Measurements from ENCODE around the gene LPAR4.
"Not testable (repeated sequence)": the region's sequence is repeated elsewhere in the genome, so short reads cannot be mapped to it uniquely, and the experiment has no call there.

The LPAR4 gene

GRCh38 chrX:78769946-78770345 lies 22.4 kb downstream of the LPAR4 start:
- TF ChIP-seq, protein P1, sequence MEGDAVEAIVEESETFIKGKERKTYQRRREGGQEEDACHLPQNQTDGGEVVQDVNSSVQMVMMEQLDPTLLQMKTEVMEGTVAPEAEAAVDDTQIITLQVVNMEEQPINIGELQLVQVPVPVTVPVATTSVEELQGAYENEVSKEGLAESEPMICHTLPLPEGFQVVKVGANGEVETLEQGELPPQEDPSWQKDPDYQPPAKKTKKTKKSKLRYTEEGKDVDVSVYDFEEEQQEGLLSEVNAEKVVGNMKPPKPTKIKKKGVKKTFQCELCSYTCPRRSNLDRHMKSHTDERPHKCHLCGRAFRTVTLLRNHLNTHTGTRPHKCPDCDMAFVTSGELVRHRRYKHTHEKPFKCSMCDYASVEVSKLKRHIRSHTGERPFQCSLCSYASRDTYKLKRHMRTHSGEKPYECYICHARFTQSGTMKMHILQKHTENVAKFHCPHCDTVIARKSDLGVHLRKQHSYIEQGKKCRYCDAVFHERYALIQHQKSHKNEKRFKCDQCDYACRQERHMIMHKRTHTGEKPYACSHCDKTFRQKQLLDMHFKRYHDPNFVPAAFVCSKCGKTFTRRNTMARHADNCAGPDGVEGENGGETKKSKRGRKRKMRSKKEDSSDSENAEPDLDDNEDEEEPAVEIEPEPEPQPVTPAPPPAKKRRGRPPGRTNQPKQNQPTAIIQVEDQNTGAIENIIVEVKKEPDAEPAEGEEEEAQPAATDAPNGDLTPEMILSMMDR (IDR thresholded peaks at IDR 0.05): no peak
- Histone ChIP-seq H3K4me3 (no peak overlapping the region), H3K27ac (no peak overlapping the region)
- DNase-seq (ENCODE audit: low spot score): no peak

DNA sequence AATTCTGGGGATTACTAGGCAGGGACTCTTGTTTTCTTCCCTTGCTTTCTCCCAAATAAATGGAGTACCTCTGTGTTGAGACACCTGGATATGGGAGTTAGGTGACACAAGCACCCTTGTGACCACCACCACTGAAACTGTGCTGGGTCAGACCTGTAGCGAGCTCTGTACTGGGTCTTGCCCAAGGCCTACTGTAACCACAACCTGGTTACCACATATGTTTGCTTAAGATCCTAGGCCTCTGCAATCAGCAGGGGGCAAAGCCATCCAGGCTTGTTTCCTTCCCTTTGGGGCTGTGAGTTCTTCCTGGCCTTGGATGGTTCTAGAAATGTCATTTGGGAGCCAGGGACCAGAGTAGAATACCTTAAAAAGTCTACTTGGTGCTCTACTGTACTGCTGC lies 49.4 kb downstream of the LPAR4 start:
- TF ChIP-seq, protein P1 (IDR thresholded peaks at IDR 0.05): no peak
- no peak overlapping the region for H3K27ac ChIP-seq
- DNase-seq (ENCODE audit: low spot score): no peak
- no peak overlapping the region for H3K4me3 ChIP-seq

DNA sequence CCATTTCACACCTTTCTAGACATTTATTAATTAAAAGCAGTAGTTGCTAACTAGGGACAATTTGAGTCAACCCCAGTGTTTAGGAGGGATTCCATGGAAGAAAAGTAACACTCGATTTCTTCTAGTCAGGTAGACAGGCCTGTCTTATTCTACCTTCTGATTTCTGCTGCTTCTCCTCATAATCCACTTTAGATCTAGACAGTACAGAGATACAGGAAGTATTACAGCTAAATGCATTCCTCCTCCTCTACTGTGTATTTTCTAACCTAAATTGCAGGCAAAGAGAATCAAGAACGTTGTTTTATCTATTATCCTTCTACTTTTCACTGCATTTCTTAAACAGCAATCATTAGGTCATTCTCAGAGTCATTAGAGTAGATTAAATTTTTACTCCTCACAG lies 52.6 kb downstream of the LPAR4 start:
- no peak for DNase-seq (ENCODE audit: low spot score)
- Histone ChIP-seq H3K4me3 (no peak overlapping the region), H3K27ac (no peak overlapping the region)
- TF ChIP-seq, protein P1 (IDR thresholded peaks at IDR 0.05): no peak

DNA sequence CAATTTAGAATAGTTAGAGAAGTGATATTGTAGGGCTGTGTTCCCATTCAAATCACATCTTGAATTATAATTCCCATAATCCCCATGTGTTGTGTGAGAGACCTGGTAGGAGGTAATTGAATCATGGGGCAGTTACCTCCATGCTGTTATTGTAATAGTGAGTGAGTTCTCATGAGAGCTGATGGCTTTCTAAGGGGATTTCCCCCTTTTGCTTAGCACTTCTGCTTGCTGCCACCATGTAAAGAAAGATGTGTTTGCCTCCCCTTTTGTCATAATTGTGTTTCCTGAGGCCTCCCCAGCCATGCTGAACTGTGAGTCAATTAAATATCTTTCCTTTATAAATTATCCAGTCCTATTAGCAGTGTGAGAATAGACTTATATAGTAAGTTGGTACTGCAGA lies 53.2 kb downstream of the LPAR4 start:
- no peak for DNase-seq (ENCODE audit: low spot score)
- Histone ChIP-seq H3K4me3 (no peak overlapping the region), H3K27ac (no peak overlapping the region)
- TF ChIP-seq, protein P1 (IDR thresholded peaks at IDR 0.05): no peak

- no peak overlapping the region for H3K4me3 ChIP-seq
- TF ChIP-seq, protein P1 (IDR thresholded peaks at IDR 0.05): no peak
- no peak for DNase-seq (ENCODE audit: low spot score)
- no peak overlapping the region for H3K27ac ChIP-seq
Measured at GRCh38 chrX:78801522-78801921, 54.0 kb downstream of the LPAR4 start.

DNA sequence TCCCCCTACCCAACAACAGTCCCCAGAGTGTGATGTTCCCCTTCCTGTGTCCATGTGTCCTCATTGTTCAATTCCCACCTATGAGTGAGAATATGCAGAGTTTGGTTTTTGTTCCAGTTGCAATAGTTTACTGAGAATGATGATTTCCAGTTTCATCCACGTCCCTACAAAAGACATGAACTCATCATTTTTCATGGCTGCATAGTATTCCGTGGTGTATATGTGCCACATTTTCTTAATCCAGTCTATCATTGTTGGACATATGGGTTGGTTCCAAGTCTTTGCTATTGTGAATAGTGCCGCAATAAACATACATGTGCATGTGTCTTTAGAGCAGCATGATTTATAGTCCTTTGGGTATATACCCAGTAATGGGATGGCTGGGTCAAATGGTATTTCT lies 55.0 kb downstream of the LPAR4 start:
- not testable (repeated sequence) for H3K27ac ChIP-seq; H3K4me3 ChIP-seq; DNase-seq (ENCODE audit: low spot score)

Data from coronary artery (tissue), 2 donors.